Lower leg skin (tissue), 3 donors: Measurements from ENCODE around the gene IL1RL1.

Source experiments
- CTCF ChIP-seq, 3 donors: fragments of 450-650 bp; IDR thresholded peaks; one replicate each; pipeline ENCODE4 v1.5.1; 2016; ENCODE audit warnings: antibody characterized with exemption in 3 of 3, mild to moderate bottlenecking in 3 of 3, moderate library complexity in 2 of 3
- POLR2A ChIP-seq, 2 donors: fragments of 450-650 bp; IDR thresholded peaks; one replicate each; pipeline ENCODE4 v1.6.1; 2016 to 2017; ENCODE audit warnings: antibody characterized with exemption in 2 of 2, mild to moderate bottlenecking in 1 of 2, moderate library complexity in 1 of 2

- TF ChIP-seq CTCF (IDR thresholded peaks at IDR 0.05) (no peak), POLR2A (IDR thresholded peaks at IDR 0.05) (no peak)
Observed at GRCh38 chr2:102337012-102337411, 25.6 kb downstream of the IL1RL1 start.
